ENCODE data around the gene NRXN3. TPM values are rescaled to one million over a fixed set of nuclear protein-coding genes. Genes with fewer than 3 reads are reported as not detected.

NRXN3 gene
- total and polyA plus RNA-seq, 2 experiments from 2014 or later, result 5.7 to 7.1 TPM

- H3K27ac ChIP-seq, result no peak overlapping the region
- no peak overlapping the region for H2AFZ ChIP-seq
- H3K79me2 ChIP-seq, result no peaks in the 10 kb centered on the region
- H3K4me1 ChIP-seq (ENCODE audit: insufficient read depth), result no peaks in the 10 kb centered on the region
- no peak overlapping the region for H3K4me2 ChIP-seq
- TF ChIP-seq, protein P1, sequence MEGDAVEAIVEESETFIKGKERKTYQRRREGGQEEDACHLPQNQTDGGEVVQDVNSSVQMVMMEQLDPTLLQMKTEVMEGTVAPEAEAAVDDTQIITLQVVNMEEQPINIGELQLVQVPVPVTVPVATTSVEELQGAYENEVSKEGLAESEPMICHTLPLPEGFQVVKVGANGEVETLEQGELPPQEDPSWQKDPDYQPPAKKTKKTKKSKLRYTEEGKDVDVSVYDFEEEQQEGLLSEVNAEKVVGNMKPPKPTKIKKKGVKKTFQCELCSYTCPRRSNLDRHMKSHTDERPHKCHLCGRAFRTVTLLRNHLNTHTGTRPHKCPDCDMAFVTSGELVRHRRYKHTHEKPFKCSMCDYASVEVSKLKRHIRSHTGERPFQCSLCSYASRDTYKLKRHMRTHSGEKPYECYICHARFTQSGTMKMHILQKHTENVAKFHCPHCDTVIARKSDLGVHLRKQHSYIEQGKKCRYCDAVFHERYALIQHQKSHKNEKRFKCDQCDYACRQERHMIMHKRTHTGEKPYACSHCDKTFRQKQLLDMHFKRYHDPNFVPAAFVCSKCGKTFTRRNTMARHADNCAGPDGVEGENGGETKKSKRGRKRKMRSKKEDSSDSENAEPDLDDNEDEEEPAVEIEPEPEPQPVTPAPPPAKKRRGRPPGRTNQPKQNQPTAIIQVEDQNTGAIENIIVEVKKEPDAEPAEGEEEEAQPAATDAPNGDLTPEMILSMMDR (IDR thresholded peaks at IDR 0.05; ENCODE audit: poor library complexity), result no peak
- TF ChIP-seq EZH2phosphoT487 (IDR thresholded peaks at IDR 0.05; ENCODE audit: low read depth, severe bottlenecking, unreplicated experiment) (no peak), EZH2 (IDR thresholded peaks at IDR 0.05; ENCODE audit: borderline replicate concordance) (no peak)
- WGBS (ENCODE audit: low lambda C conversion rate, missing lambda C conversion rate), result 89% methylated on average over 4 of the region's 4 CpGs
- H4K20me1 ChIP-seq (ENCODE audit: insufficient read depth, poor library complexity, severe bottlenecking), result no peaks in the 10 kb centered on the region
- DNase-seq (ENCODE audit: low spot score), result no peak
- no peaks in the 10 kb centered on the region for H3K9me2 ChIP-seq (replicated peaks; ENCODE audit: insufficient read depth)
- no peaks in the 10 kb centered on the region for H3K27me3 ChIP-seq
- H3K4me3 ChIP-seq, result no peak overlapping the region
- no peaks in the 10 kb centered on the region for H3K36me3 ChIP-seq (replicated peaks; ENCODE audit: insufficient read depth, low read depth)
- H3K9me3 ChIP-seq (ENCODE audit: low read depth), result no peaks in the 10 kb centered on the region
Measured at GRCh38 chr14:79413734-79414428, 1243.7 kb downstream of the NRXN3 start.

GRCh38 chr14:79415726-79416125 lies 1245.6 kb downstream of the NRXN3 start:
- 97% methylated on average over 1 of the region's 1 CpG for WGBS (ENCODE audit: low lambda C conversion rate, missing lambda C conversion rate)
- no peak overlapping the region for H2AFZ ChIP-seq
- DNase-seq (ENCODE audit: low spot score), result no peak
- TF ChIP-seq EZH2 (IDR thresholded peaks at IDR 0.05; ENCODE audit: borderline replicate concordance), result no peak
- H3K4me3 ChIP-seq, result no peak overlapping the region
- no peaks in the 10 kb centered on the region for H3K27me3 ChIP-seq
- H4K20me1 ChIP-seq (ENCODE audit: insufficient read depth, poor library complexity, severe bottlenecking), result no peaks in the 10 kb centered on the region
- H3K4me2 ChIP-seq, result no peak overlapping the region
- H3K27ac ChIP-seq, result no peak overlapping the region
- no peaks in the 10 kb centered on the region for H3K9me2 ChIP-seq (replicated peaks; ENCODE audit: insufficient read depth)
- H3K36me3 ChIP-seq (replicated peaks; ENCODE audit: insufficient read depth, low read depth), result no peaks in the 10 kb centered on the region
- H3K79me2 ChIP-seq, result no peaks in the 10 kb centered on the region
- H3K4me1 ChIP-seq (ENCODE audit: insufficient read depth), result peaks cover 10% of the 10 kb centered on the region
- no peaks in the 10 kb centered on the region for H3K9me3 ChIP-seq (ENCODE audit: low read depth)

DNA sequence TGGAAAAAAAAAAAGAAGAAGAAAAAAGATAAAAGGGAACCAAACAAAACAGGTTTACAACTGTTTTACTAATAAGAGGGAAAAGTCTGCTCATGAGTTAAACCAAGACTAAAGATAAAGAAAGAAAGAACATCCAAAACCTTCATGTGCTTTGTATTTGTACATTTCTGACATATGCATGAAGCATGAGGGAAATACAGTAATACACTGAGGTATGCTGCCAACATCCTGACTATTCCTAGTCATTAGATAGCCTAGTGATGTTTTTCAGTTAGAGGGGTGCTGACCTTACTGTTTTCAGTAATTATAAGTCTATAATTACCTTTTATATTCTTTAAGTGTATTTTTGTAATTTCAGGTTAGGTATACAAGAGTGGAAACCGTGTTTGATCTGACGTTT lies 1247.8 kb downstream of the NRXN3 start:
- H3K4me2 ChIP-seq, result no peak overlapping the region
- H3K36me3 ChIP-seq (replicated peaks; ENCODE audit: insufficient read depth, low read depth), result no peaks in the 10 kb centered on the region
- DNase-seq (ENCODE audit: low spot score), result no peak
- no peaks in the 10 kb centered on the region for H3K27me3 ChIP-seq
- H3K9me2 ChIP-seq (replicated peaks; ENCODE audit: insufficient read depth), result no peaks in the 10 kb centered on the region
- 82% methylated on average over 2 of the region's 2 CpGs for WGBS (ENCODE audit: low lambda C conversion rate, missing lambda C conversion rate)
- H4K20me1 ChIP-seq (ENCODE audit: insufficient read depth, poor library complexity, severe bottlenecking), result no peaks in the 10 kb centered on the region
- H3K27ac ChIP-seq, result no peak overlapping the region
- H3K79me2 ChIP-seq, result no peaks in the 10 kb centered on the region
- TF ChIP-seq, protein P1 (IDR thresholded peaks at IDR 0.05; ENCODE audit: poor library complexity), result no peak
- TF ChIP-seq EZH2 (IDR thresholded peaks at IDR 0.05; ENCODE audit: borderline replicate concordance) (no peak), EZH2phosphoT487 (IDR thresholded peaks at IDR 0.05; ENCODE audit: low read depth, severe bottlenecking, unreplicated experiment) (no peak)
- no peaks in the 10 kb centered on the region for H3K9me3 ChIP-seq (ENCODE audit: low read depth)
- no peak overlapping the region for H3K4me3 ChIP-seq
- H3K4me1 ChIP-seq (ENCODE audit: insufficient read depth), result peaks cover 10% of the 10 kb centered on the region
- no peak overlapping the region for H2AFZ ChIP-seq

DNA sequence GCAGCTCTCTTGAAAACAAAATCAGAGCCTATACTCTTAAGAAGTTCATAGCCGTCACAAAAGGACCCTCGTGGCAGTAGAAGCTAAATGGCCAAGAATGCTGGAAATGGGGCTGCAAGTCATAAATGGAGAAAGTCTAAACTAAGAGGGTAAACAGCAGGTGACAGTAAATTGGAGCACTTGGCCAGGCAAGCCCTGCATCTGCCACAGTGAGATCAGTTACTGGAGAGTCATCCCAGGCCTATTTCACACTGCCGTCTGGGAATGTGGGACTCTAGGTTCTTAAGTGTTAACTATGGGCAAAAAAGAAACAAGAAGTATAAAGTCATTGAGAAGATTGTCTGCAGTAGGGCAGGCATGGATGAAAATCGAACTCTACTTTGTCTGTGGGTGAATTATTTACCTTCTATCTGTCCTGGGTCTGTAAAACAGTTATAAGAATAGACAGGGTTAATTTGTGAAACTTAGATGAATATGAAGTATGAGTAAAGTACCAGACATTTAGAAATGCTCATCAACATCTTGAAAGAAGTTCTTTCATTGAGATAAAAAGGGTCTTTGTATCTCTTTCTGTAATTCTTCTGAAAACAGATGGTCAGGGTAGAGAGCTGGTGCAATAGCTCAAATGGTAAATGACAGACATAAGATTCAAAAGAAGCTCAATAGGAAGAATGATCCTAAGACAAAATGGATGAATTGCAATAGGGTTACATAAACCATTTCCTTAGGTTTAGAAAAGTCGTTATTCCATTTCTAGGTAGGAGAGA lies 1248.7 kb downstream of the NRXN3 start:
- WGBS (ENCODE audit: low lambda C conversion rate, missing lambda C conversion rate), result 87% methylated on average over 5 of the region's 5 CpGs

More for the DNA sequence above, 1248.7 kb downstream of the NRXN3 start:
- H3K9me2 ChIP-seq (replicated peaks; ENCODE audit: insufficient read depth), result no peaks in the 10 kb centered on the region
- H3K36me3 ChIP-seq (replicated peaks; ENCODE audit: insufficient read depth, low read depth), result no peaks in the 10 kb centered on the region
- H3K4me3 ChIP-seq, result no peak overlapping the region
- no peak overlapping the region for H3K4me2 ChIP-seq
- H3K27me3 ChIP-seq, result no peaks in the 10 kb centered on the region
- H3K79me2 ChIP-seq, result no peaks in the 10 kb centered on the region
- DNase-seq (ENCODE audit: low spot score), result no peak
- H2AFZ ChIP-seq, result no peak overlapping the region
- TF ChIP-seq, protein P1 (IDR thresholded peaks at IDR 0.05; ENCODE audit: poor library complexity), result no peak
- TF ChIP-seq EZH2 (IDR thresholded peaks at IDR 0.05; ENCODE audit: borderline replicate concordance) (no peak), EZH2phosphoT487 (IDR thresholded peaks at IDR 0.05; ENCODE audit: low read depth, severe bottlenecking, unreplicated experiment) (no peak)
- peaks cover 10% of the 10 kb centered on the region for H3K4me1 ChIP-seq (ENCODE audit: insufficient read depth)
- no peak overlapping the region for H3K27ac ChIP-seq
- H4K20me1 ChIP-seq (ENCODE audit: insufficient read depth, poor library complexity, severe bottlenecking), result no peaks in the 10 kb centered on the region
- no peaks in the 10 kb centered on the region for H3K9me3 ChIP-seq (ENCODE audit: low read depth)
